ENCODE data around the gene REPS1. TPM values are rescaled to one million over a fixed set of nuclear protein-coding genes. Genes with fewer than 3 reads are reported as not detected.

Gene REPS1, protein sequence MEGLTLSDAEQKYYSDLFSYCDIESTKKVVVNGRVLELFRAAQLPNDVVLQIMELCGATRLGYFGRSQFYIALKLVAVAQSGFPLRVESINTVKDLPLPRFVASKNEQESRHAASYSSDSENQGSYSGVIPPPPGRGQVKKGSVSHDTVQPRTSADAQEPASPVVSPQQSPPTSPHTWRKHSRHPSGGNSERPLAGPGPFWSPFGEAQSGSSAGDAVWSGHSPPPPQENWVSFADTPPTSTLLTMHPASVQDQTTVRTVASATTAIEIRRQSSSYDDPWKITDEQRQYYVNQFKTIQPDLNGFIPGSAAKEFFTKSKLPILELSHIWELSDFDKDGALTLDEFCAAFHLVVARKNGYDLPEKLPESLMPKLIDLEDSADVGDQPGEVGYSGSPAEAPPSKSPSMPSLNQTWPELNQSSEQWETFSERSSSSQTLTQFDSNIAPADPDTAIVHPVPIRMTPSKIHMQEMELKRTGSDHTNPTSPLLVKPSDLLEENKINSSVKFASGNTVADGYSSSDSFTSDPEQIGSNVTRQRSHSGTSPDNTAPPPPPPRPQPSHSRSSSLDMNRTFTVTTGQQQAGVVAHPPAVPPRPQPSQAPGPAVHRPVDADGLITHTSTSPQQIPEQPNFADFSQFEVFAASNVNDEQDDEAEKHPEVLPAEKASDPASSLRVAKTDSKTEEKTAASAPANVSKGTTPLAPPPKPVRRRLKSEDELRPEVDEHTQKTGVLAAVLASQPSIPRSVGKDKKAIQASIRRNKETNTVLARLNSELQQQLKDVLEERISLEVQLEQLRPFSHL
- 10 to 100 TPM; 33.5 to 74.4 (median 48.6) TPM for total RNA-seq

DNA sequence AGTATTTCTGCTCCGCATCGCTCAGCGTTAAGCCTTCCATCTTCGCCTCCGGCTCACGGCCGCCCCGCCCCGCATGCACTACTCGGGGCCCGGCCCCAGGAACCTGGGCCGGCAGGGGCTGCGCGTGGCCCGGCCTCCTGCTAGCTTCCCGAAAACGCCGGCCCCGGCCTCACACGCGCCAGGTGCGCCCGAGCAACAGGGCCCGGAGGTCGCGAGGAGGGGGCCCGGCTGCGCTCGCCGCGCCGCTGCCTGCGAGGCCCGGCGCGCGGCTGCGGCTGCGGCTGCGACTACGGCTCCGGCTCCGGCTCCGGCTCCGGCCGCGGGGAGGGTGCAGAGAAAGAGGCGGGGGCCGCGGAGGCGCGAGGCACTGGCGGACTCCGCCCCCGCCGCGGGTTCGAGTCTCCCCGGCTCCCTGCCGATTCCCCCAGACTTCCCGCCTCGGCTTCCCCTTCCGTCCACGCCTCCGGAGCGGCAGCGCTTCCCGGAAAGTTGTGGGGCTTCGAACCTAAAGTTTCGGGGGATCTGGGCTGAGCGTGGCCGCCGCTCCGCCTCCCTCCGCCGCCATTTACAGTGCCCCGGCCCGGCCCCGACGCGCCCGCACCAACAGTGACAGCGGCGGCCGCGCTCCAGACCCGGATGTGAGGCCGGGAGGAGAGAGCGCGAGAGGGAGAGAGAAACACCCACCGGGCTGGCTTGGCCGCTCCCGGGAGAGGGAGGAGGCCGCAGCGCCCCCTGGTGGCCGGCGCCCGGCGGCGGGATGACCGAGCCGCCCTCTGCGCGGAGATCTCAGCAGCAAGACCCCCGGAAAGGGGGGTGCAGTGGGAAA is at the start of gene REPS1:
Gene REPS1, minus strand, starts transcription at position 611 of the 826 bp plus-strand sequence. Its CDS starts 571 bp downstream, at position 40.
- Histone ChIP-seq H3K27ac (peak within 1 kb of the TSS; percentile 89 to 97 (median 90)), H3K27me3 (no peaks in the 10 kb centered on the region), H3K9me3 (no peaks in the 10 kb centered on the region), H3K4me3 (peak within 1 kb of the TSS; percentile 79 to 94 (median 86)), H3K4me1 (peaks cover 7 to 46% (median 24%) of the 10 kb centered on the region in 4 donors), H3K36me3 (no peaks in the 10 kb centered on the region)
- in situ Hi-C loops (cut with MboI; ENCODE audit: low pct_ligation_motif_present in 1 of 4, low pct_unique_long_range_greater_than_20kb in 1 of 4, low sequenced_read_pairs in 3 of 4) (loop anchor here in 2 of 4 donors (5.0 to 10.0 kb wide), 2 partner anchors 171 to 173 kb away; no protein-coding TSS in a partner anchor), intact Hi-C loops (cut with DNase I; ENCODE audit: low total_unique reads) (loop anchor here (5.0 kb wide), 1 partner anchor 171 kb away; no protein-coding TSS in a partner anchor)
- peak; percentile 90 for TF ChIP-seq POLR2A (IDR thresholded peaks at IDR 0.05)
- peak; percentile 64 to 90 (median 90) for TF ChIP-seq POLR2AphosphoS5 (IDR thresholded peaks at IDR 0.05)
- TF ChIP-seq, protein P1, sequence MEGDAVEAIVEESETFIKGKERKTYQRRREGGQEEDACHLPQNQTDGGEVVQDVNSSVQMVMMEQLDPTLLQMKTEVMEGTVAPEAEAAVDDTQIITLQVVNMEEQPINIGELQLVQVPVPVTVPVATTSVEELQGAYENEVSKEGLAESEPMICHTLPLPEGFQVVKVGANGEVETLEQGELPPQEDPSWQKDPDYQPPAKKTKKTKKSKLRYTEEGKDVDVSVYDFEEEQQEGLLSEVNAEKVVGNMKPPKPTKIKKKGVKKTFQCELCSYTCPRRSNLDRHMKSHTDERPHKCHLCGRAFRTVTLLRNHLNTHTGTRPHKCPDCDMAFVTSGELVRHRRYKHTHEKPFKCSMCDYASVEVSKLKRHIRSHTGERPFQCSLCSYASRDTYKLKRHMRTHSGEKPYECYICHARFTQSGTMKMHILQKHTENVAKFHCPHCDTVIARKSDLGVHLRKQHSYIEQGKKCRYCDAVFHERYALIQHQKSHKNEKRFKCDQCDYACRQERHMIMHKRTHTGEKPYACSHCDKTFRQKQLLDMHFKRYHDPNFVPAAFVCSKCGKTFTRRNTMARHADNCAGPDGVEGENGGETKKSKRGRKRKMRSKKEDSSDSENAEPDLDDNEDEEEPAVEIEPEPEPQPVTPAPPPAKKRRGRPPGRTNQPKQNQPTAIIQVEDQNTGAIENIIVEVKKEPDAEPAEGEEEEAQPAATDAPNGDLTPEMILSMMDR (IDR thresholded peaks at IDR 0.05) = peak; percentile 98 to 100 (median 99)
- no peak for TF ChIP-seq EP300 (IDR thresholded peaks at IDR 0.05; ENCODE audit: low read depth)
- 1% methylated on average over 74 of the region's 105 CpGs; no CpG with 5 or more reads in 1 of the 2 donors for WGBS, 2 donors (ENCODE audit: low coverage in 1 of 2)
- peak; percentile 93 for DNase-seq

DNA sequence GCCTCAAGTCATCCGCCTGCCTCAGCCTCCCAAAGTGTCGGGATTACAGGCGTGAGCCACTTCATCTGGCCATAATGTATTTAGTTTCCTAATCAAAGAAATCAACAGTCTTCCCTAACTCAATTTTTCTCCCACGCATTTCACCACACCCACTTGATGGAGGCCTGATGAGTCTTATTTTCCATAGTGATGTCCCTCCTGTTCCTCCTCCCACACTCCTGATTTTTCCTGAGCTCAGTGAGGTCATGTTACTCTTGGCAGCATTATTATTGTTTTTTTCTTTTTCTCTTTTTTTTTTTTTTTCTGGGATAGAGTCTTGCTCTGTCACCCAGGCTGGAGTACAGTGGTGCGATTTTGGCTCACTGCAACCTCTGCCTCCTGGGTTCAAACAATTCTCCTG is 49.4 kb upstream of the REPS1 start:
- 89 to 94% methylated on average over 5 of the region's 5 CpGs for WGBS, 2 donors (ENCODE audit: low coverage in 1 of 2)

DNA sequence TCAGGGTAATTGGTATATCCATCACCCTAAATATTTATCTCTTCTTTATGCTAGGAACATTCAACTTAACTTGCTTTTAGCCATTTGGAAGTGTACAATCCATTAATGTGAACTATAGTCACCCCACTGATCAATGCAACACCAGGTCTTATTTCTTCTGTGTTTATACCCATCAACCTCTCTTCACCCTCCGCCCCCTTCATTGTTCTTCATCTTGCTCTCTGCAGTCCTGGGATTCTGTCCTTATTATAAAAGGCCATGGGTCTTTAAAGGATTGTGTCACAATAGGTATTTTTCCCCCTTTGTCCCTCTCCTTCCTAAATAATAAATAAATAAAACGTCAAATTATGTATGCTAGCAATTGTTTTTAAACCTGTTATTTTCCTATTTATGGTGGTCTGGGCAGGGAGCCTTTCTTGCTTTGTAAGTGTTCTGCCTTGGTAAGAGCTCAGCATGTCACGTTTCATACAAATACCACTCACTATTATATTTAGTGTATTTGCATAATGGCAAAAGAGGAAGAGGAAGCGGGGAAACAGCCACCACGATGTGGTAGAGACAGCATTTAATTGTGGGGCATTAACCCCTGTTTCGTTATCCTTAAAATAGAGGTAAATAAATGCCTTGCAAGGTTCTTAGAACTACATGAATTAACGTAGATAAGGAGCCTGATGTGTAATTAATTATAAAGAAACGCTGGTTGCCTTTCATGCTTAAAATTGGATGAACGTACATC is 42.3 kb upstream of the REPS1 start:
- peaks cover 0 to 5% (median 0%) of the 10 kb centered on the region in 4 donors for H3K36me3 ChIP-seq
- peaks cover 0 to 28% (median 8%) of the 10 kb centered on the region in 4 donors for H3K4me1 ChIP-seq
- peak overlapping the region in 2 of 4 donors; percentile 85 to 94 for H3K4me3 ChIP-seq
- WGBS, 2 donors (ENCODE audit: low coverage in 1 of 2) = 59 to 65% methylated on average over 9 of the region's 9 CpGs
- H3K9me3 ChIP-seq = no peaks in the 10 kb centered on the region
- H3K27me3 ChIP-seq = no peaks in the 10 kb centered on the region
- TF ChIP-seq POLR2A (IDR thresholded peaks at IDR 0.05) (no peak), POLR2AphosphoS5 (IDR thresholded peaks at IDR 0.05) (peak in 2 of 3 donors; percentile 30 to 31), EP300 (IDR thresholded peaks at IDR 0.05; ENCODE audit: low read depth) (no peak)
- TF ChIP-seq, protein P1 (IDR thresholded peaks at IDR 0.05) = no peak
- peak; percentile 27 for DNase-seq
- H3K27ac ChIP-seq = peak overlapping the region; percentile 80 to 93 (median 90)
- intact Hi-C loops (cut with DNase I; ENCODE audit: low total_unique reads) = no loop called here
- in situ Hi-C loops (cut with MboI; ENCODE audit: low pct_ligation_motif_present in 1 of 4, low pct_unique_long_range_greater_than_20kb in 1 of 4, low sequenced_read_pairs in 3 of 4) = no loop called here

More for the DNA sequence above, 49.4 kb upstream of the REPS1 start:
- no peaks in the 10 kb centered on the region for H3K27me3 ChIP-seq
- no peaks in the 10 kb centered on the region for H3K4me1 ChIP-seq
- H3K9me3 ChIP-seq = no peaks in the 10 kb centered on the region
- DNase-seq = no peak
- no peak overlapping the region for H3K27ac ChIP-seq
- TF ChIP-seq POLR2AphosphoS5 (IDR thresholded peaks at IDR 0.05) = no peak
- TF ChIP-seq POLR2A (IDR thresholded peaks at IDR 0.05) = no peak
- TF ChIP-seq, protein P1 (IDR thresholded peaks at IDR 0.05) = no peak
- TF ChIP-seq EP300 (IDR thresholded peaks at IDR 0.05; ENCODE audit: low read depth) = no peak
- intact Hi-C loops (cut with DNase I; ENCODE audit: low total_unique reads) = no loop called here
- in situ Hi-C loops (cut with MboI; ENCODE audit: low pct_ligation_motif_present in 1 of 4, low pct_unique_long_range_greater_than_20kb in 1 of 4, low sequenced_read_pairs in 3 of 4) = no loop called here
- peaks cover 0 to 19% (median 3%) of the 10 kb centered on the region in 4 donors for H3K36me3 ChIP-seq
- no peak overlapping the region for H3K4me3 ChIP-seq

All from transverse colon (tissue), 4 donors.